Measurements from ENCODE around the gene PHLPP1. TPM values are rescaled to one million over a fixed set of nuclear protein-coding genes. Genes with fewer than 3 reads are reported as not detected.

Gene PHLPP1
- total RNA-seq, 1 experiment from 2014 or later: 39.9 TPM

DNA sequence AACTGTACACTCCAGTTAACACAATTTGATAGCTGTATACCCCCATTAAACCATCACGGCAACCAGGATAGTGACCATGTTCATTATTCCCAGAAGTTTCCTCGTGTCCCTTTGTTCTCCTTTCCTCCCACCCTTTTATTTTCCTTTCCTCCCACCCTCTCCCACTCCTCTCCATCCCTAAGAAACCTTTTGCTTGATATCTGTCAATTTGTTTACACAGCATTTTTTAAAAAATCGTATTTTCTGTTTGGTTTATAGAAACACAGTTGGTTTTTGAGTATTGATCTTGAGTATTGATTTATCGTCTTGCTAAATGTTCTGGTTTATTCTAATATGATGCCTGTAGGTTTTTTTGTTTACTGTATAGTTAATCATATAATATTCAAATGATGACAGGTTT, 119.4 kb downstream of the PHLPP1 start:
- Histone ChIP-seq H3K79me1 (ENCODE audit: insufficient read depth, low read depth, low read length, poor library complexity, severe bottlenecking) (peaks cover 3% of the 10 kb centered on the region), H3T11ph (ENCODE audit: low read length) (no peak overlapping the region), H2BK5ac (ENCODE audit: insufficient read length, low read length) (no peak overlapping the region), H2BK15ac (ENCODE audit: low read depth, low read length) (no peak overlapping the region), H3K79me2 (ENCODE audit: insufficient read depth, low read length) (peaks cover 19% of the 10 kb centered on the region; the same call in 1 of the 2 replicates), H3K4me1 (ENCODE audit: insufficient read depth, low read length) (peaks cover 14% of the 10 kb centered on the region), H4K5ac (ENCODE audit: insufficient read length, low read depth, low read length) (no peak overlapping the region), H4K8ac (replicated peaks; ENCODE audit: insufficient read length, low read depth, low read length) (no peak overlapping the region), H3K9ac (ENCODE audit: extremely low read depth, insufficient read length, low read length) (no peak overlapping the region), H3K9me3 (ENCODE audit: control insufficient read depth, low read depth, low read length) (no peaks in the 10 kb centered on the region), H3K23ac (ENCODE audit: insufficient read length, low read depth, low read length) (no peak overlapping the region), H3K4ac (ENCODE audit: low read depth, low read length) (no peak overlapping the region), H3K56ac (ENCODE audit: insufficient read length, low read depth, low read length) (no peak overlapping the region), H2AK5ac (ENCODE audit: insufficient read length, low read length) (no peak overlapping the region), H2AFZ (ENCODE audit: low read length) (no peak overlapping the region), H4K20me1 (ENCODE audit: control insufficient read depth, insufficient read depth, insufficient read length) (no peaks in the 10 kb centered on the region), H2BK20ac (ENCODE audit: low read depth, low read length, poor library complexity, severe bottlenecking) (no peak overlapping the region), H3K23me2 (ENCODE audit: insufficient read length, low read depth, low read length, poor library complexity, severe bottlenecking) (no peaks in the 10 kb centered on the region), H3K27me3 (ENCODE audit: insufficient read depth, low read length) (no peaks in the 10 kb centered on the region), H3K4me2 (ENCODE audit: insufficient read depth, insufficient read length, low read length) (no peak overlapping the region), H3K18ac (ENCODE audit: insufficient read length, low read depth, low read length) (no peak overlapping the region), H2BK120ac (ENCODE audit: low read depth, low read length, poor library complexity, severe bottlenecking) (no peak overlapping the region), H3K14ac (ENCODE audit: insufficient read depth, low read length) (no peak overlapping the region), H3K27ac (ENCODE audit: insufficient read length, low read depth, low read length) (no peak overlapping the region), H2BK12ac (ENCODE audit: insufficient read length, low read depth, low read length) (no peak overlapping the region), H4K91ac (ENCODE audit: insufficient read length, low read depth, low read length) (no peak overlapping the region)
- Mint-ChIP-seq H3K36me3 (ENCODE audit: insufficient read depth in 1 of 3, low read depth in 3 of 3) (peaks cover 10 to 13% (median 11%) of the 10 kb centered on the region in 3 experiments), H3K4me1 (peaks cover 51 to 60% of the 10 kb centered on the region in 2 experiments), H3K9me3 (no peaks in the 10 kb centered on the region), H3K27ac (peak overlapping the region; percentile 14 to 40 (median 39); a peak in 4 of 7 replicates), H3K4me3 (no peak overlapping the region; a peak in 1 of 5 replicates), H3K27me3 (ENCODE audit: low read depth) (no peaks in the 10 kb centered on the region)
- DNase-seq: no peak
- no CpG with 5 or more reads among the region's 4 CpGs for WGBS (ENCODE audit: extremely low coverage, insufficient read length, low lambda C conversion rate)
- TF ChIP-seq, protein P1, sequence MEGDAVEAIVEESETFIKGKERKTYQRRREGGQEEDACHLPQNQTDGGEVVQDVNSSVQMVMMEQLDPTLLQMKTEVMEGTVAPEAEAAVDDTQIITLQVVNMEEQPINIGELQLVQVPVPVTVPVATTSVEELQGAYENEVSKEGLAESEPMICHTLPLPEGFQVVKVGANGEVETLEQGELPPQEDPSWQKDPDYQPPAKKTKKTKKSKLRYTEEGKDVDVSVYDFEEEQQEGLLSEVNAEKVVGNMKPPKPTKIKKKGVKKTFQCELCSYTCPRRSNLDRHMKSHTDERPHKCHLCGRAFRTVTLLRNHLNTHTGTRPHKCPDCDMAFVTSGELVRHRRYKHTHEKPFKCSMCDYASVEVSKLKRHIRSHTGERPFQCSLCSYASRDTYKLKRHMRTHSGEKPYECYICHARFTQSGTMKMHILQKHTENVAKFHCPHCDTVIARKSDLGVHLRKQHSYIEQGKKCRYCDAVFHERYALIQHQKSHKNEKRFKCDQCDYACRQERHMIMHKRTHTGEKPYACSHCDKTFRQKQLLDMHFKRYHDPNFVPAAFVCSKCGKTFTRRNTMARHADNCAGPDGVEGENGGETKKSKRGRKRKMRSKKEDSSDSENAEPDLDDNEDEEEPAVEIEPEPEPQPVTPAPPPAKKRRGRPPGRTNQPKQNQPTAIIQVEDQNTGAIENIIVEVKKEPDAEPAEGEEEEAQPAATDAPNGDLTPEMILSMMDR (conservative IDR thresholded peaks at IDR 0.05): no peak

All from H9 (cell line).